Measurements from ENCODE around the gene L3MBTL3.
"Not testable (repeated sequence)": the region's sequence is repeated elsewhere in the genome, so short reads cannot be mapped to it uniquely, and the experiment has no call there.

The L3MBTL3 gene

DNA sequence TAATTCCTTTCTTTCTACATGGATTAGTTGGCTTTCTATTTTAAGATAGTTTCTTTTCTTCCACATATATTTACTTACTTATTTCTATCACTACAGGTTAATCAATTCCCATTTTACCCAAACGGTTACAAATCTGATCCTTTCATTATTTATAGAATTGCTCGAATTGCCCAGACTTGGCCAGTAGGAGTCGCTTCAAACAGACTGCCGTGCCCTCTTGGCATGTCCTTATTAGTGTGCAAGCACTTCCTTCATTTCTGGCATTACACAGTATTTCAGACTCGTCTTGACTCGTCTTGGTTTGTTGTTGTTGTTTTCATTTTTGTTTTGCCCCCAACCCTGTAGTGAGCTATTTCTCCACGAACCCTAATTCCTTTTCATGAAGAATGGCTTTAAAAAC lies 129.8 kb downstream of the L3MBTL3 start:
- H3K27me3 ChIP-seq (ENCODE audit: control insufficient read depth, insufficient read depth, low read length), result no peaks in the 10 kb centered on the region
- H3K4me1 ChIP-seq (ENCODE audit: control insufficient read depth, low read depth, low read length), result peaks cover 5% of the 10 kb centered on the region
- no peaks in the 10 kb centered on the region for H3K9me3 ChIP-seq (ENCODE audit: control insufficient read depth, low read depth, low read length)
- H3K36me3 ChIP-seq (ENCODE audit: control insufficient read depth, low read depth, low read length), result peaks cover 4% of the 10 kb centered on the region
- no peak overlapping the region for H3K4me3 ChIP-seq (ENCODE audit: low read length)
- no peak overlapping the region for H3K9ac ChIP-seq (ENCODE audit: low read length)
- no peak overlapping the region for H3K27ac ChIP-seq (ENCODE audit: low read length)

- H3K4me1 ChIP-seq (ENCODE audit: control insufficient read depth, low read depth, low read length); H3K27me3 ChIP-seq (ENCODE audit: control insufficient read depth, insufficient read depth, low read length); H3K4me3 ChIP-seq (ENCODE audit: low read length); H3K9ac ChIP-seq (ENCODE audit: low read length); H3K36me3 ChIP-seq (ENCODE audit: control insufficient read depth, low read depth, low read length); H3K9me3 ChIP-seq (ENCODE audit: control insufficient read depth, low read depth, low read length); H3K27ac ChIP-seq (ENCODE audit: low read length): not testable (repeated sequence)
Measured at GRCh38 chr6:130149016-130149415, 130.6 kb downstream of the L3MBTL3 start.

- no peaks in the 10 kb centered on the region for H3K9me3 ChIP-seq (ENCODE audit: control insufficient read depth, low read depth, low read length)
- no peak overlapping the region for H3K9ac ChIP-seq (ENCODE audit: low read length)
- H3K4me1 ChIP-seq (ENCODE audit: control insufficient read depth, low read depth, low read length), result peaks cover 7% of the 10 kb centered on the region
- H3K4me3 ChIP-seq (ENCODE audit: low read length), result no peak overlapping the region
- H3K27ac ChIP-seq (ENCODE audit: low read length), result no peak overlapping the region
- no peaks in the 10 kb centered on the region for H3K36me3 ChIP-seq (ENCODE audit: control insufficient read depth, low read depth, low read length)
- no peaks in the 10 kb centered on the region for H3K27me3 ChIP-seq (ENCODE audit: control insufficient read depth, insufficient read depth, low read length)
Measured at GRCh38 chr6:130150906-130151305, 132.5 kb downstream of the L3MBTL3 start.

DNA sequence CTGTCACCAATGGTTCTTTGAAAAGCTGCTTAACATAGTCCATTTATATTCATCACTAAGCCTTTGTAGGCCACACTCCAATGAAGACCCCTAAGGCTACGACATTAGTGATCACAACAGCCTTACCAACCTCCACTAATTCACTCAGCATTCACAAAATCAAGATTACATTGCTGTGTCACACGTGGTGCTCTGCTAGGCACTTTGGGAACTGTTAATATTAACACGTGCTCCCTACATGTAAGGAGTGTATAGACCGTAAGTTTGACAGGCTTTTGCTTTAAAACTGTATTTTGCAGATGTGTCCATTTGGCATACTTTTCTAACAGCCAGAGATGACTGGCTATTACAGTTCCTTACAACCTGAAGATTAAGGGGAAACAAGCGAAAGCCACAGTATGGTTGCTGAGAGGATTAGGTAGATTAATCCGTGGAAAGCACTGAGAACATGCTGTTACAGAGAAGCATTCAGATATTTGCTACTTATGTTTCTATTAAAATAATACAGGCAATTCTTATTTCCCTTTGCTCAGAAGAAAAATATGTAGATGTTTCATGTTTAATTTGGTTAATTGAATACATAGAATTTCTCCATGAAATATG lies 134.6 kb downstream of the L3MBTL3 start:
- Histone ChIP-seq H3K27ac (ENCODE audit: low read length) (no peak overlapping the region), H3K27me3 (ENCODE audit: control insufficient read depth, insufficient read depth, low read length) (no peaks in the 10 kb centered on the region), H3K4me1 (ENCODE audit: control insufficient read depth, low read depth, low read length) (peaks cover 7% of the 10 kb centered on the region), H3K9me3 (ENCODE audit: control insufficient read depth, low read depth, low read length) (no peaks in the 10 kb centered on the region), H3K4me3 (ENCODE audit: low read length) (no peak overlapping the region), H3K36me3 (ENCODE audit: control insufficient read depth, low read depth, low read length) (no peaks in the 10 kb centered on the region), H3K9ac (ENCODE audit: low read length) (no peak overlapping the region)

GRCh38 chr6:130156908-130157307 lies 138.5 kb downstream of the L3MBTL3 start:
- Histone ChIP-seq H3K27ac (ENCODE audit: low read length) (no peak overlapping the region), H3K4me1 (ENCODE audit: control insufficient read depth, low read depth, low read length) (peaks cover 7% of the 10 kb centered on the region), H3K9ac (ENCODE audit: low read length) (no peak overlapping the region), H3K9me3 (ENCODE audit: control insufficient read depth, low read depth, low read length) (peaks cover 6% of the 10 kb centered on the region), H3K4me3 (ENCODE audit: low read length) (no peak overlapping the region), H3K36me3 (ENCODE audit: control insufficient read depth, low read depth, low read length) (no peaks in the 10 kb centered on the region), H3K27me3 (ENCODE audit: control insufficient read depth, insufficient read depth, low read length) (no peaks in the 10 kb centered on the region)

DNA sequence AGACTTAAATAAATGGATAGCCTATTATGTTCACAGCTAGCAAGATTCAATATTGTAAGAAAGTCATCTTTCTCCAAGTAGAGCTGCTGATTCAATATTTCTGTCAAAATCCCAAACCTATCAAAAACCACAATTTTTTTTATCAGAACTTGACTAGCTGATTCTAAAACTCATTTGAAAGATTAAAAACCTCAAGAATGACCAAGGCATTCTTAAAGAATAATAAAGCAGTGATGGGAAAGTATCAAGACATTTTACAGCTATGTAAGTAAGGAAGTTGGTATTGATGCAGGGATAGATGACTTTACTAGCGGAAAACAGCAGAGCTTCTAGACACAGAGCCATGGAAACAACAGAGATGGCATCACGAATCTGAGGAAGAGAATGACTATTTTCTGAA lies 139.7 kb downstream of the L3MBTL3 start:
- Histone ChIP-seq H3K27me3 (ENCODE audit: control insufficient read depth, insufficient read depth, low read length) (no peaks in the 10 kb centered on the region), H3K9ac (ENCODE audit: low read length) (no peak overlapping the region), H3K9me3 (ENCODE audit: control insufficient read depth, low read depth, low read length) (peaks cover 6% of the 10 kb centered on the region), H3K4me1 (ENCODE audit: control insufficient read depth, low read depth, low read length) (peaks cover 3% of the 10 kb centered on the region), H3K36me3 (ENCODE audit: control insufficient read depth, low read depth, low read length) (no peaks in the 10 kb centered on the region), H3K4me3 (ENCODE audit: low read length) (no peak overlapping the region), H3K27ac (ENCODE audit: low read length) (no peak overlapping the region)

DNA sequence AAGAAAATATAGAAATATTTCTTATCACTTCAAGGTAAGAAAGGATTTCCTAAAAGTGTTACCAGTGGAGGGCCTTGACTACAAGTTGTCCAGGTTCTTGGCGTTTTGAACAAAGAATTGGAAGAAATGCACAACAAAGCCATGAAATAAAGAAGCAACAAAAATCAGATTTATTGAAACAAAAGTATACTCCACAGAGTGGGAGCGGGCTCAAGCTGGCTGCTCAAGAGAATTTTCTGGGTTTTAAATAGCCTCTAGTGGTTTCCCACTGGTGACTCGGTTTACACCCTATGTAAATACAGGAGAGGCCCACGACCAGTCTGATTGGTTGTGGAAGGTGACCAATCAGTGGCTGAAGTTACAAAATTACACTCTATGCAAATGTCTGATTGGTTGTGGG lies 140.2 kb downstream of the L3MBTL3 start:
- H3K9me3 ChIP-seq (ENCODE audit: control insufficient read depth, low read depth, low read length), result peaks cover 6% of the 10 kb centered on the region
- no peak overlapping the region for H3K4me3 ChIP-seq (ENCODE audit: low read length)
- H3K27me3 ChIP-seq (ENCODE audit: control insufficient read depth, insufficient read depth, low read length), result no peaks in the 10 kb centered on the region
- no peaks in the 10 kb centered on the region for H3K36me3 ChIP-seq (ENCODE audit: control insufficient read depth, low read depth, low read length)
- no peaks in the 10 kb centered on the region for H3K4me1 ChIP-seq (ENCODE audit: control insufficient read depth, low read depth, low read length)
- H3K27ac ChIP-seq (ENCODE audit: low read length), result no peak overlapping the region
- no peak overlapping the region for H3K9ac ChIP-seq (ENCODE audit: low read length)

DNA sequence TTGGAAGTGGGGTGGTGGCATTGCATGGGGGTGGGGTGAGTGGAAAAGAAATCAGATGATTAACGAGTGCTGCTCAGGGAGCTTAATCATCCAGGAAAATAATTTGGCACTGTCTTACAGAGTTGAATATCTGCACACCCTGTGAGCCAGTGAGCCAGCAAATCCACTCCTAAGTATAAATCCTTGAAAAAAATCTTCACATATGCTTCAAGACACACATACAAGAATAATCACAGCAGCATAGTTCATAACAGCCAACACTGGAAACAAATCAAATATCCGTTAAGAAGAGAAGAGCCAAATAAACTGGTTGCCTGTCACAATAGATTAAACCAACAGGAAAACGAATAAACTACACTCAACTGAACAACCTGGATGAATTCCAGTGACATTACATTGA lies 141.6 kb downstream of the L3MBTL3 start:
- Histone ChIP-seq H3K36me3 (ENCODE audit: control insufficient read depth, low read depth, low read length) (no peaks in the 10 kb centered on the region), H3K4me3 (ENCODE audit: low read length) (no peak overlapping the region), H3K27ac (ENCODE audit: low read length) (no peak overlapping the region), H3K9ac (ENCODE audit: low read length) (no peak overlapping the region), H3K9me3 (ENCODE audit: control insufficient read depth, low read depth, low read length) (peaks cover 6% of the 10 kb centered on the region), H3K4me1 (ENCODE audit: control insufficient read depth, low read depth, low read length) (no peaks in the 10 kb centered on the region), H3K27me3 (ENCODE audit: control insufficient read depth, insufficient read depth, low read length) (no peaks in the 10 kb centered on the region)

GRCh38 chr6:130161683-130162404 lies 143.5 kb downstream of the L3MBTL3 start:
- no peaks in the 10 kb centered on the region for H3K36me3 ChIP-seq (ENCODE audit: control insufficient read depth, low read depth, low read length)
- H3K9me3 ChIP-seq (ENCODE audit: control insufficient read depth, low read depth, low read length), result peaks cover 6% of the 10 kb centered on the region
- H3K27me3 ChIP-seq (ENCODE audit: control insufficient read depth, insufficient read depth, low read length), result no peaks in the 10 kb centered on the region
- no peak overlapping the region for H3K9ac ChIP-seq (ENCODE audit: low read length)
- no peaks in the 10 kb centered on the region for H3K4me1 ChIP-seq (ENCODE audit: control insufficient read depth, low read depth, low read length)
- H3K27ac ChIP-seq (ENCODE audit: low read length), result no peak overlapping the region
- H3K4me3 ChIP-seq (ENCODE audit: low read length), result no peak overlapping the region

DNA sequence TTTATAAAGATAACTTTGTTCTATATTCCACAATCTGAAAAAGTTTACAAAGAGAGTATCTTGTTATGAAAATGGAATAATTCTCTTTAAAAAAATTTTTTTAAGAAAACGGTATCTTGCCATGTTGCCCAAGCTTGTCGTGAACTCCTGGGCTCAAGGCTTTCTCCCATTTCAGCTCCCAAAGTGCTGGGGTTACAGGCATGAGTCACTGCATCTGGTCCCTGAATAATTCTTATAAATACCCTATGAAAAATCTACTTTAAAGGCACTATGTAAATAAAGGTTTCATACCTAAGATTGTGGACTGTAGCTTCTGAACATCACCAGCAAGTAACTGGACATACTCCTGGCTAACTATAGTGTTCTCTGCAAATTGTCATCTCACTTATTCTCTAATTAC lies 144.0 kb downstream of the L3MBTL3 start:
- Histone ChIP-seq H3K27ac (ENCODE audit: low read length) (no peak overlapping the region), H3K9me3 (ENCODE audit: control insufficient read depth, low read depth, low read length) (peaks cover 6% of the 10 kb centered on the region), H3K27me3 (ENCODE audit: control insufficient read depth, insufficient read depth, low read length) (no peaks in the 10 kb centered on the region), H3K9ac (ENCODE audit: low read length) (no peak overlapping the region), H3K4me3 (ENCODE audit: low read length) (no peak overlapping the region), H3K4me1 (ENCODE audit: control insufficient read depth, low read depth, low read length) (no peaks in the 10 kb centered on the region), H3K36me3 (ENCODE audit: control insufficient read depth, low read depth, low read length) (no peaks in the 10 kb centered on the region)

GRCh38 chr6:130163266-130163665 lies 144.9 kb downstream of the L3MBTL3 start:
- Histone ChIP-seq H3K27me3 (ENCODE audit: control insufficient read depth, insufficient read depth, low read length) (no peaks in the 10 kb centered on the region), H3K27ac (ENCODE audit: low read length) (no peak overlapping the region), H3K36me3 (ENCODE audit: control insufficient read depth, low read depth, low read length) (no peaks in the 10 kb centered on the region), H3K9me3 (ENCODE audit: control insufficient read depth, low read depth, low read length) (peaks cover 6% of the 10 kb centered on the region), H3K9ac (ENCODE audit: low read length) (no peak overlapping the region), H3K4me3 (ENCODE audit: low read length) (no peak overlapping the region), H3K4me1 (ENCODE audit: control insufficient read depth, low read depth, low read length) (no peaks in the 10 kb centered on the region)

DNA sequence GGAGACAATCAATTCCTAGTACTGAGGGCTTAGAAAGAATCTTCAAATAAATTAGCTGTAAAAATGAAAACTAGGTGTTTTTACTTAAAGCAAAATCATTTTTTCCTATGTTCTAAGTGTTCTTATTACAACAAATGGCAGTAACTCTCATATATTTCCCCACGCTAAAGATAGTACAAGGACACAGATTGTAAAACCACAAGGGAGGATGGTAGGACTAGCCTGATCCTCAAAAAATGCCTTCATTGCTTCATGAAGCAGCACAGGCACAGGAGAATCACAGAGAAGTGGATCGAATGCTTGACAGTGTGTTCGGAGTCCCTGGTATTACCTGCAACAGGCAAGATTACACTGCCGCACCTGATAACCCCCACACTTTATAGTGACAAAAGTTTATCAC lies 145.9 kb downstream of the L3MBTL3 start:
- Histone ChIP-seq H3K4me3 (ENCODE audit: low read length) (no peak overlapping the region), H3K27me3 (ENCODE audit: control insufficient read depth, insufficient read depth, low read length) (no peaks in the 10 kb centered on the region), H3K9me3 (ENCODE audit: control insufficient read depth, low read depth, low read length) (no peaks in the 10 kb centered on the region), H3K36me3 (ENCODE audit: control insufficient read depth, low read depth, low read length) (no peaks in the 10 kb centered on the region), H3K9ac (ENCODE audit: low read length) (no peak overlapping the region), H3K4me1 (ENCODE audit: control insufficient read depth, low read depth, low read length) (no peaks in the 10 kb centered on the region), H3K27ac (ENCODE audit: low read length) (no peak overlapping the region)
